ENCODE data around the gene EBF3. TPM values are rescaled to one million over a fixed set of nuclear protein-coding genes. Genes with fewer than 3 reads are reported as not detected.

The EBF3 gene
- total RNA-seq, 1 experiment from 2014 or later = 56.2 TPM

DNA sequence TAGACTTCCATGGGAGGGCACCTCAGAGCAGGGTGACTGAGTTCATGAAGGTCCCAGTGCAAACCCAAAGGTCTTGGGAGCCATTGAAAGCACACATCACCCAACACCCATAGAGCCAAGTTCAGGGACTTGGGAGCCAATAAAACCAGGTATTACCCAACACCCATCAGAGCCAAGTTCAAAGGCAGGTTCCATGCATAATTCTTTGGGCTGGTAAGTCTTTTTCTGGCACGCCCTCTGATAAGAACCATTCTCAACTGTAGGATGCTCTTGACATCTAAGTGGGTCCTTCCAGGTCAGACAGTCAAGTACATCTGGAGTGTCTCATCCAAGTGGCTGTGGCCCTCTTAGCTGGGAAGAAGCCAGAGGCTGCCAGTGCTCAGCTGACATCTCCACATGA is 63.2 kb downstream of the EBF3 start:
- intact Hi-C loops (cut with micrococcal nuclease; ENCODE audit: unreplicated experiment) = no loop called here
- ChIA-PET CTCF (no interaction called here), POLR2A (ENCODE audit: low non-redundant PET) (no interaction called here)
- Histone ChIP-seq H3K36me3 (ENCODE audit: insufficient read depth, low read length, poor library complexity, severe bottlenecking) (peaks cover 19% of the 10 kb centered on the region), H3K4me3 (ENCODE audit: low read depth, low read length, poor library complexity, severe bottlenecking) (no peak overlapping the region), H3K9me3 (ENCODE audit: low read depth, low read length, poor library complexity, severe bottlenecking) (no peaks in the 10 kb centered on the region), H3K27ac (ENCODE audit: low read depth, low read length, poor library complexity, severe bottlenecking) (no peak overlapping the region), H3K27me3 (replicated peaks; ENCODE audit: insufficient read depth, low read depth, low read length, poor library complexity) (no peaks in the 10 kb centered on the region), H3K4me1 (ENCODE audit: insufficient read depth, low read length, poor library complexity, severe bottlenecking) (peaks cover 12% of the 10 kb centered on the region)
- no peak for DNase-seq (ENCODE audit: low spot score)
- BruUV-seq (replicated peaks) = no TSS peak
- no peak for TF ChIP-seq EZH2 (IDR thresholded peaks at IDR 0.05; ENCODE audit: borderline replicate concordance, low read depth, low read length, poor library complexity, severe bottlenecking)
- TF ChIP-seq, protein P1, sequence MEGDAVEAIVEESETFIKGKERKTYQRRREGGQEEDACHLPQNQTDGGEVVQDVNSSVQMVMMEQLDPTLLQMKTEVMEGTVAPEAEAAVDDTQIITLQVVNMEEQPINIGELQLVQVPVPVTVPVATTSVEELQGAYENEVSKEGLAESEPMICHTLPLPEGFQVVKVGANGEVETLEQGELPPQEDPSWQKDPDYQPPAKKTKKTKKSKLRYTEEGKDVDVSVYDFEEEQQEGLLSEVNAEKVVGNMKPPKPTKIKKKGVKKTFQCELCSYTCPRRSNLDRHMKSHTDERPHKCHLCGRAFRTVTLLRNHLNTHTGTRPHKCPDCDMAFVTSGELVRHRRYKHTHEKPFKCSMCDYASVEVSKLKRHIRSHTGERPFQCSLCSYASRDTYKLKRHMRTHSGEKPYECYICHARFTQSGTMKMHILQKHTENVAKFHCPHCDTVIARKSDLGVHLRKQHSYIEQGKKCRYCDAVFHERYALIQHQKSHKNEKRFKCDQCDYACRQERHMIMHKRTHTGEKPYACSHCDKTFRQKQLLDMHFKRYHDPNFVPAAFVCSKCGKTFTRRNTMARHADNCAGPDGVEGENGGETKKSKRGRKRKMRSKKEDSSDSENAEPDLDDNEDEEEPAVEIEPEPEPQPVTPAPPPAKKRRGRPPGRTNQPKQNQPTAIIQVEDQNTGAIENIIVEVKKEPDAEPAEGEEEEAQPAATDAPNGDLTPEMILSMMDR (conservative IDR thresholded peaks at IDR 0.05; ENCODE audit: low read depth, low read length) = no peak

DNA sequence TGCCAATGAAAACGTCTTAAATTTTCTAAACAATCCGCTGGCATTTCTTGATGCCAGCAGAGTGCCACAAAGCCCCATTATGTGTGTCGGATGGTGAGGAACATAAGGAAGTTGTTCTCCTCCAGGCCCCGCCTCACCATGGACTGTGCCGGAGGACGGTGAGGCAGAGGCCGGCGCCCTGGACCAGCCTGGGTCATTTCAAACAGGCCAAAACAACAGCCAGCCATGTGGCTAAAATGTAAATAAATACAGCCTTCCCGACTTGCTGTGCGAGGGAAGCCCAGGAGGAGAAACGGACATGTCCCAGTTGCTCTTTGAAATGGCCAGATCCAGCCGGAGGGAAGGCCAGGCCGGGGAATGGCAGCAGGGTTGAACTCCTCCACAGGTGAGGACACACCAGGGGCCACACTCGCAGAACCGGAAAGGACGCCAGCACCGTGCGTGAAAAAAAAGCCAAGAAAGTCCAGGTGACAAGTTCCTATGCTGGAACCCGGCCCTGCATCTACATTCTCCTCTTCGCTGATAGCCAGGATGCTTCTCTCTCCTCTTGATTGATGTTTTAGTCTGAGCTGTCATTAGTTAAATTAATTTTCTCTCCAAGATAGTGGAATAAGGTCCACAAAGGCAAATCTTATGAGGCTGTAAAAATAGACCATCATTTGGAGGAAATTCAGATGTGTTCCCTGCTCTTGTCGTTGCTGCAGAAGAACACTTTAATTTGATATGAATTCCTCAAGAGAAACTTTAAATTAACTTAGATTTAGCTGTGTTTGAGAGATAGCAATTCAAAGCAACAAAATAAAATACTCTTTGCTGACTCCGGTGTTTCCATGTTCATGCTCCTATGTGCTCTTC is 64.6 kb downstream of the EBF3 start:
- no TSS peak for BruUV-seq (replicated peaks)
- no peak overlapping the region for H3K4me3 ChIP-seq (ENCODE audit: low read depth, low read length, poor library complexity, severe bottlenecking)
- TF ChIP-seq EZH2 (IDR thresholded peaks at IDR 0.05; ENCODE audit: borderline replicate concordance, low read depth, low read length, poor library complexity, severe bottlenecking) = no peak
- TF ChIP-seq, protein P1 (conservative IDR thresholded peaks at IDR 0.05; ENCODE audit: low read depth, low read length) = no peak
- DNase-seq (ENCODE audit: low spot score) = no peak
- H3K9me3 ChIP-seq (ENCODE audit: low read depth, low read length, poor library complexity, severe bottlenecking) = no peaks in the 10 kb centered on the region
- no peaks in the 10 kb centered on the region for H3K27me3 ChIP-seq (replicated peaks; ENCODE audit: insufficient read depth, low read depth, low read length, poor library complexity)
- H3K36me3 ChIP-seq (ENCODE audit: insufficient read depth, low read length, poor library complexity, severe bottlenecking) = peaks cover 19% of the 10 kb centered on the region
- intact Hi-C loops (cut with micrococcal nuclease; ENCODE audit: unreplicated experiment) = no loop called here
- ChIA-PET CTCF (no interaction called here), POLR2A (ENCODE audit: low non-redundant PET) (no interaction called here)
- H3K27ac ChIP-seq (ENCODE audit: low read depth, low read length, poor library complexity, severe bottlenecking) = no peak overlapping the region
- peaks cover 22% of the 10 kb centered on the region for H3K4me1 ChIP-seq (ENCODE audit: insufficient read depth, low read length, poor library complexity, severe bottlenecking)

DNA sequence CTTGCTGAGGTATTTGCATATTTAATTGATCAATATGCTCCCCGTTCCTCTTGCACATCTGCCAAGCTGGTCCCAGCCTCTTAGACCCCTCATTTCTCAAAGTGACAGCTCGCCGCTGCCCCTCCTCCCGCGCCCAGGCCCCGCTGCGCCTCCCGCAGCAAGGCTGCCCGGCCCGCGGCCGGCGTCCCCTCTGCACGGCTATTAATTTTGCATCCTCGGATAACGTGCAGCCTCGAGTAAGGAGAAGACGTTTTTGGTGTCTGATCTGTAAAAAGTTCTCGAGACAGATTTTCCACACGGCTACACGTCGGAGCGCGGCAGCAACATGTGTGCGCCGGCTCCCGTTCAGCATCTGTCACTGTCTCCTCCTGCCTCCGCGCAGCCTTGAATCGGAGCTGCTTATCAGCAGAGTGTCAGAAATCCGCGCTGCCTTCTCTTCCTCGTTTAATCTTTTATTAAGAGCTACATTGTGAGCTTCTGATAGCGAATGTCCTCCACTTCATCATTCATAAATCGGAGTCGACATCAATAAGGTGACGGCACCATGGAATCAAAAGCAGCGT is 65.3 kb downstream of the EBF3 start:
- intact Hi-C loops (cut with micrococcal nuclease; ENCODE audit: unreplicated experiment) = no loop called here

More for the DNA sequence above, 65.3 kb downstream of the EBF3 start:
- BruUV-seq (replicated peaks) = no TSS peak
- POLR2A ChIA-PET (ENCODE audit: low non-redundant PET) = no interaction called here
- Histone ChIP-seq H3K27me3 (replicated peaks; ENCODE audit: insufficient read depth, low read depth, low read length, poor library complexity) (no peaks in the 10 kb centered on the region), H3K4me3 (ENCODE audit: low read depth, low read length, poor library complexity, severe bottlenecking) (no peak overlapping the region), H3K27ac (ENCODE audit: low read depth, low read length, poor library complexity, severe bottlenecking) (no peak overlapping the region), H3K9me3 (ENCODE audit: low read depth, low read length, poor library complexity, severe bottlenecking) (no peaks in the 10 kb centered on the region), H3K4me1 (ENCODE audit: insufficient read depth, low read length, poor library complexity, severe bottlenecking) (peaks cover 29% of the 10 kb centered on the region), H3K36me3 (ENCODE audit: insufficient read depth, low read length, poor library complexity, severe bottlenecking) (peaks cover 11% of the 10 kb centered on the region)
- DNase-seq (ENCODE audit: low spot score) = no peak
- CTCF ChIA-PET = no interaction called here
- TF ChIP-seq, protein P1 (conservative IDR thresholded peaks at IDR 0.05; ENCODE audit: low read depth, low read length) = no peak
- no peak for TF ChIP-seq EZH2 (IDR thresholded peaks at IDR 0.05; ENCODE audit: borderline replicate concordance, low read depth, low read length, poor library complexity, severe bottlenecking)

All from A673 (cell line).